KMS-11 (cell line): ENCODE measurements around the gene SEMA3C.

Experiments
- H2AFZ ChIP-seq: fragments of 200-600 bp; sonication (generic); 2 replicates; pipeline ENCODE4 v1.6.1; 2016; ENCODE audit warnings: antibody characterized with exemption, mixed run types, low read depth
- H3K27ac ChIP-seq: fragments of 200-600 bp; sonication (generic); 2 replicates; pipeline ENCODE4 v1.6.1; 2016; ENCODE audit warnings: mild to moderate bottlenecking, mixed run types
- H3K27me3 ChIP-seq: fragments of 200-600 bp; sonication (generic); 2 replicates; pipeline ENCODE4 v1.6.1; 2017; ENCODE audit warnings: mild to moderate bottlenecking, low read depth, mixed run types, moderate library complexity; ENCODE audit not compliant: insufficient read depth
- H3K36me3 ChIP-seq: fragments of 200-600 bp; sonication (generic); 2 replicates; pipeline ENCODE4 v1.6.1; 2017; ENCODE audit warnings: mild to moderate bottlenecking, mixed run types; ENCODE audit not compliant: insufficient read depth
- H3K4me1 ChIP-seq: fragments of 200-600 bp; sonication (generic); 2 replicates; pipeline ENCODE4 v1.6.1; 2016; ENCODE audit warnings: mild to moderate bottlenecking, low read depth, mixed run types; ENCODE audit not compliant: poor library complexity, severe bottlenecking
- H3K4me2 ChIP-seq: fragments of 200-600 bp; sonication (generic); 2 replicates; pipeline ENCODE4 v1.7.0; 2016; ENCODE audit warnings: mild to moderate bottlenecking, mixed run types
- H3K4me3 ChIP-seq: fragments of 200-600 bp; sonication (generic); IDR thresholded peaks from 2 replicates; pipeline ENCODE4 v1.6.1; 2017; ENCODE audit warnings: low read depth, low read length, mixed read lengths; ENCODE audit not compliant: insufficient read depth
- H3K79me2 ChIP-seq: fragments of 200-600 bp; sonication (generic); 2 replicates; pipeline ENCODE4 v1.6.1; 2016; ENCODE audit warnings: low read depth, mixed run types; ENCODE audit not compliant: insufficient read depth
- H3K9ac ChIP-seq: fragments of 200-600 bp; sonication (generic); 2 replicates; pipeline ENCODE4 v1.6.1; 2016; ENCODE audit warnings: mild to moderate bottlenecking, mixed run types
- H4K20me1 ChIP-seq: fragments of 200-600 bp; sonication (generic); 2 replicates; pipeline ENCODE4 v1.6.1; 2016; ENCODE audit warnings: mild to moderate bottlenecking, mixed run types; ENCODE audit not compliant: insufficient read depth
- CTCF ChIP-seq: fragments of 200-600 bp; sonication (generic); conservative IDR thresholded peaks from 2 replicates; pipeline ENCODE4 v1.6.1; 2017; ENCODE audit warnings: low read depth, mild to moderate bottlenecking, antibody characterized with exemption, low read length, moderate library complexity, mixed read lengths

SEMA3C gene

GRCh38 chr7:80907612-80908011, 11.2 kb downstream of the SEMA3C start:
- Histone ChIP-seq H2AFZ (no peak overlapping the region), H3K4me1 (peaks cover 12% of the 10 kb centered on the region), H4K20me1 (no peaks in the 10 kb centered on the region), H3K9ac (no peak overlapping the region), H3K27ac (no peak overlapping the region), H3K4me3 (no peak overlapping the region), H3K27me3 (no peaks in the 10 kb centered on the region), H3K4me2 (no peak overlapping the region), H3K79me2 (no peaks in the 10 kb centered on the region), H3K36me3 (no peaks in the 10 kb centered on the region)
- TF ChIP-seq CTCF, result no peak

GRCh38 chr7:80907141-80907601, 11.7 kb downstream of the SEMA3C start:
- H4K20me1 ChIP-seq, result no peaks in the 10 kb centered on the region
- H3K36me3 ChIP-seq, result no peaks in the 10 kb centered on the region
- TF ChIP-seq CTCF, result no peak
- H3K9ac ChIP-seq, result no peak overlapping the region
- H3K27ac ChIP-seq, result no peak overlapping the region
- H3K79me2 ChIP-seq, result no peaks in the 10 kb centered on the region
- no peaks in the 10 kb centered on the region for H3K27me3 ChIP-seq
- no peak overlapping the region for H2AFZ ChIP-seq
- no peak overlapping the region for H3K4me2 ChIP-seq
- peaks cover 12% of the 10 kb centered on the region for H3K4me1 ChIP-seq
- H3K4me3 ChIP-seq, result no peak overlapping the region

- H2AFZ ChIP-seq, result no peak overlapping the region
- H3K79me2 ChIP-seq, result no peaks in the 10 kb centered on the region
- H3K36me3 ChIP-seq, result no peaks in the 10 kb centered on the region
Observed at GRCh38 chr7:80905334-80905733, 13.5 kb downstream of the SEMA3C start.

GRCh38 chr7:80902716-80903308, 16.0 kb downstream of the SEMA3C start:
- no peak for TF ChIP-seq CTCF
- Histone ChIP-seq H3K4me3 (no peak overlapping the region), H2AFZ (no peak overlapping the region), H4K20me1 (no peaks in the 10 kb centered on the region), H3K9ac (no peak overlapping the region), H3K79me2 (no peaks in the 10 kb centered on the region), H3K27me3 (no peaks in the 10 kb centered on the region), H3K27ac (no peak overlapping the region), H3K4me2 (no peak overlapping the region), H3K4me1 (peaks cover 12% of the 10 kb centered on the region), H3K36me3 (no peaks in the 10 kb centered on the region)

More at GRCh38 chr7:80905334-80905733, 13.5 kb downstream of the SEMA3C start:
- no peak overlapping the region for H3K27ac ChIP-seq
- H4K20me1 ChIP-seq, result no peaks in the 10 kb centered on the region
- H3K27me3 ChIP-seq, result no peaks in the 10 kb centered on the region
- no peak overlapping the region for H3K9ac ChIP-seq
- no peak overlapping the region for H3K4me3 ChIP-seq
- no peak overlapping the region for H3K4me2 ChIP-seq
- TF ChIP-seq CTCF, result no peak
- peaks cover 12% of the 10 kb centered on the region for H3K4me1 ChIP-seq
